ENCODE measurements around the gene DENND5A. TPM values are rescaled to one million over a fixed set of nuclear protein-coding genes. Genes with fewer than 3 reads are reported as not detected.

Gene DENND5A
- total RNA-seq, 1 experiment from 2014 or later = 37.7 TPM

GRCh38 chr11:9120664-9121468 lies 144.3 kb downstream of the DENND5A start:
- intact Hi-C loops (cut with micrococcal nuclease) = no loop called here
- Histone ChIP-seq H3K4me3 (ENCODE audit: low read length) (no peak overlapping the region), H3K4me2 (ENCODE audit: low read length) (no peak overlapping the region), H3K4me1 (ENCODE audit: insufficient read depth, low read length) (no peaks in the 10 kb centered on the region), H3K36me3 (ENCODE audit: low read depth, low read length) (no peaks in the 10 kb centered on the region), H3K27me3 (ENCODE audit: low read length) (no peaks in the 10 kb centered on the region), H2AFZ (ENCODE audit: low read length) (no peak overlapping the region), H3K9me3 (ENCODE audit: low read length) (no peaks in the 10 kb centered on the region), H3K9ac (ENCODE audit: low read length) (no peak overlapping the region), H3K79me2 (ENCODE audit: low read length) (no peaks in the 10 kb centered on the region), H3K9me2 (replicated peaks; ENCODE audit: low read length) (no peaks in the 10 kb centered on the region), H3F3A (ENCODE audit: low read length, unreplicated experiment) (no peaks in the 10 kb centered on the region), H3K27ac (ENCODE audit: low read length) (no peak overlapping the region), H4K20me1 (ENCODE audit: low read length) (no peaks in the 10 kb centered on the region)
- POLR2A ChIA-PET (ENCODE audit: unreplicated experiment) = no interaction called here
- TF ChIP-seq CTCF (conservative IDR thresholded peaks at IDR 0.05; ENCODE audit: low read depth, low read length) (peak; percentile 54), EZH2 (IDR thresholded peaks at IDR 0.05; ENCODE audit: low read length, unreplicated experiment) (no peak)
- BruUV-seq (replicated peaks) = no TSS peak
- no peak; the same call in 1 of the 2 replicates for ATAC-seq
- CTCF ChIA-PET = no interaction called here
- DNase-seq = peak; percentile 16

GRCh38 chr11:9118277-9118676 lies 146.9 kb downstream of the DENND5A start:
- Histone ChIP-seq H3K9ac (ENCODE audit: low read length) (no peak overlapping the region), H2AFZ (ENCODE audit: low read length) (no peak overlapping the region), H3K4me1 (ENCODE audit: insufficient read depth, low read length) (no peaks in the 10 kb centered on the region), H4K20me1 (ENCODE audit: low read length) (no peaks in the 10 kb centered on the region), H3K27me3 (ENCODE audit: low read length) (no peaks in the 10 kb centered on the region), H3K4me2 (ENCODE audit: low read length) (no peak overlapping the region), H3K79me2 (ENCODE audit: low read length) (no peaks in the 10 kb centered on the region), H3K9me3 (ENCODE audit: low read length) (no peaks in the 10 kb centered on the region), H3K27ac (ENCODE audit: low read length) (no peak overlapping the region), H3K4me3 (ENCODE audit: low read length) (no peak overlapping the region), H3K36me3 (ENCODE audit: low read depth, low read length) (no peaks in the 10 kb centered on the region), H3K9me2 (replicated peaks; ENCODE audit: low read length) (no peaks in the 10 kb centered on the region), H3F3A (ENCODE audit: low read length, unreplicated experiment) (no peaks in the 10 kb centered on the region)
- TF ChIP-seq EZH2phosphoT487 (IDR thresholded peaks at IDR 0.05; ENCODE audit: borderline replicate concordance, low read length) (no peak), EZH2 (IDR thresholded peaks at IDR 0.05; ENCODE audit: low read length, unreplicated experiment) (no peak), CTCF (conservative IDR thresholded peaks at IDR 0.05; ENCODE audit: low read depth, low read length) (no peak)
- no TSS peak for BruUV-seq (replicated peaks)
- DNase-seq = no peak
- ChIA-PET POLR2A (ENCODE audit: unreplicated experiment) (interaction anchor here (0.7 kb wide), 1 partner anchor 125 kb away, joined by 8 read pairs; no protein-coding TSS in a partner anchor), CTCF (no interaction called here)
- ATAC-seq = no peak
- intact Hi-C loops (cut with micrococcal nuclease) = no loop called here

- H3K9me3 ChIP-seq (ENCODE audit: low read length) = no peaks in the 10 kb centered on the region
- H3K9ac ChIP-seq (ENCODE audit: low read length) = no peak overlapping the region
- no peaks in the 10 kb centered on the region for H3K4me1 ChIP-seq (ENCODE audit: insufficient read depth, low read length)
- no peaks in the 10 kb centered on the region for H3K9me2 ChIP-seq (replicated peaks; ENCODE audit: low read length)
- H3K27ac ChIP-seq (ENCODE audit: low read length) = no peak overlapping the region
- ChIA-PET CTCF (no interaction called here), POLR2A (ENCODE audit: unreplicated experiment) (no interaction called here)
- H2AFZ ChIP-seq (ENCODE audit: low read length) = no peak overlapping the region
- H4K20me1 ChIP-seq (ENCODE audit: low read length) = no peaks in the 10 kb centered on the region
- TF ChIP-seq CTCF (conservative IDR thresholded peaks at IDR 0.05; ENCODE audit: low read depth, low read length) (no peak), EZH2 (IDR thresholded peaks at IDR 0.05; ENCODE audit: low read length, unreplicated experiment) (no peak), EZH2phosphoT487 (IDR thresholded peaks at IDR 0.05; ENCODE audit: borderline replicate concordance, low read length) (no peak)
- DNase-seq (no peak), ATAC-seq (no peak)
- no peak overlapping the region for H3K4me3 ChIP-seq (ENCODE audit: low read length)
- no peaks in the 10 kb centered on the region for H3K79me2 ChIP-seq (ENCODE audit: low read length)
- no peaks in the 10 kb centered on the region for H3K27me3 ChIP-seq (ENCODE audit: low read length)
- BruUV-seq (replicated peaks) = no TSS peak
- no peaks in the 10 kb centered on the region for H3F3A ChIP-seq (ENCODE audit: low read length, unreplicated experiment)
- no peak overlapping the region for H3K4me2 ChIP-seq (ENCODE audit: low read length)
- no peaks in the 10 kb centered on the region for H3K36me3 ChIP-seq (ENCODE audit: low read depth, low read length)
- intact Hi-C loops (cut with micrococcal nuclease) = no loop called here
Measured at GRCh38 chr11:9112075-9112474, 153.1 kb downstream of the DENND5A start.

Measured in PC-3 (cell line).